Measurements from ENCODE around the gene SCYGR1. TPM values are rescaled to one million over a fixed set of nuclear protein-coding genes. Genes with fewer than 3 reads are reported as not detected.

The SCYGR1 gene
- total RNA-seq, 4 donors from 2014 or later, result not detected

DNA sequence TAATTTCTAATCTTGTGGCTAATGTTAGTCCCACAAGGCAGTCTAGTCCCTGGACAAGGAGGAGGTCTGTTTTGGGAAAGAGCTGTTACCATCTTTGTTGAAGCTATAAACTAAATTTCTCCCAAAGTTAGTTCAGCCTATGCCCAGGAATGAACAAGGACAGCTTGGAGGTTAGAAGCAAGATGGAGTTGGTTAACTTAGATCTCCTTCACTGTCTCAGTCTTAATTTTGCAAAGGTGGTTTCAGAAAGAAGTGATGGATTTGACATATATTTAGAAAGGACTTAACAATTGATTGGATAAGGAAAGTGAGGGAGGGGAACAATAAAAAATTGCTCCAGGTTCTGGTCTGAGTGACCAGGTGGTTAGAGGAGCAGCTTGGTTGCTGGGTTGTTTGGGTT is 14.6 kb upstream of the SCYGR1 start:
- TF ChIP-seq EP300 (IDR thresholded peaks at IDR 0.05) (no peak), POLR2AphosphoS5 (IDR thresholded peaks at IDR 0.05) (no peak), POLR2A (IDR thresholded peaks at IDR 0.05) (no peak)
- TF ChIP-seq, protein P1, sequence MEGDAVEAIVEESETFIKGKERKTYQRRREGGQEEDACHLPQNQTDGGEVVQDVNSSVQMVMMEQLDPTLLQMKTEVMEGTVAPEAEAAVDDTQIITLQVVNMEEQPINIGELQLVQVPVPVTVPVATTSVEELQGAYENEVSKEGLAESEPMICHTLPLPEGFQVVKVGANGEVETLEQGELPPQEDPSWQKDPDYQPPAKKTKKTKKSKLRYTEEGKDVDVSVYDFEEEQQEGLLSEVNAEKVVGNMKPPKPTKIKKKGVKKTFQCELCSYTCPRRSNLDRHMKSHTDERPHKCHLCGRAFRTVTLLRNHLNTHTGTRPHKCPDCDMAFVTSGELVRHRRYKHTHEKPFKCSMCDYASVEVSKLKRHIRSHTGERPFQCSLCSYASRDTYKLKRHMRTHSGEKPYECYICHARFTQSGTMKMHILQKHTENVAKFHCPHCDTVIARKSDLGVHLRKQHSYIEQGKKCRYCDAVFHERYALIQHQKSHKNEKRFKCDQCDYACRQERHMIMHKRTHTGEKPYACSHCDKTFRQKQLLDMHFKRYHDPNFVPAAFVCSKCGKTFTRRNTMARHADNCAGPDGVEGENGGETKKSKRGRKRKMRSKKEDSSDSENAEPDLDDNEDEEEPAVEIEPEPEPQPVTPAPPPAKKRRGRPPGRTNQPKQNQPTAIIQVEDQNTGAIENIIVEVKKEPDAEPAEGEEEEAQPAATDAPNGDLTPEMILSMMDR (IDR thresholded peaks at IDR 0.05), result no peak
- Histone ChIP-seq H3K27me3 (no peaks in the 10 kb centered on the region), H3K36me3 (no peaks in the 10 kb centered on the region), H3K4me1 (peaks cover 0 to 19% (median 5%) of the 10 kb centered on the region in 3 donors), H3K4me3 (no peak overlapping the region), H3K27ac (no peak overlapping the region), H3K9me3 (no peaks in the 10 kb centered on the region)
- no peak for ATAC-seq

DNA sequence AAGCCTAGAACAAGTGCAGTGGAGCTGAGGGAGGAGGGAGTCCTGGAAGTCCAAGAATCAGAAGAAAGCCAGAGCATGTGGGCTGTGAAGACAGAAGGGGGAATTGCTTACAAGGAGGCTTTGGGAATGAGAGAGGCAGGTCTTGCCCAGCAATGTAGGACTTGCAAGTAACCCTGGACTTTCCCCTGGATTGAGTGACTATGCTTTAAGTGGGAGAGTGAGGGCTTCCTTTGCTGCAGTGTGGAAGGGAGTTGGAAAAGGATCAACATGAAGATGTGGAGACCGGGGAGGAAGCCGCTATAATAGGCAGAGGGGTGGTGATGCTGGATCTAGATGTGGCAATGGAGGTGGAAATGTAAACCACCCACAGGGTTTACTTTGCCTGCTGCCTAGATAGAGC is 13.8 kb upstream of the SCYGR1 start:
- Histone ChIP-seq H3K27me3 (no peaks in the 10 kb centered on the region), H3K4me3 (no peak overlapping the region), H3K9me3 (no peaks in the 10 kb centered on the region), H3K4me1 (peaks cover 0 to 11% (median 4%) of the 10 kb centered on the region in 3 donors), H3K36me3 (no peaks in the 10 kb centered on the region), H3K27ac (no peak overlapping the region)
- WGBS, 2 donors (ENCODE audit: low coverage in 1 of 2), result 32 to 93% methylated on average over 2 of the region's 2 CpGs
- TF ChIP-seq, protein P1 (IDR thresholded peaks at IDR 0.05), result no peak
- no peak for TF ChIP-seq POLR2AphosphoS5 (IDR thresholded peaks at IDR 0.05)
- TF ChIP-seq EP300 (IDR thresholded peaks at IDR 0.05), result no peak
- TF ChIP-seq POLR2A (IDR thresholded peaks at IDR 0.05), result no peak
- ATAC-seq, result no peak

DNA sequence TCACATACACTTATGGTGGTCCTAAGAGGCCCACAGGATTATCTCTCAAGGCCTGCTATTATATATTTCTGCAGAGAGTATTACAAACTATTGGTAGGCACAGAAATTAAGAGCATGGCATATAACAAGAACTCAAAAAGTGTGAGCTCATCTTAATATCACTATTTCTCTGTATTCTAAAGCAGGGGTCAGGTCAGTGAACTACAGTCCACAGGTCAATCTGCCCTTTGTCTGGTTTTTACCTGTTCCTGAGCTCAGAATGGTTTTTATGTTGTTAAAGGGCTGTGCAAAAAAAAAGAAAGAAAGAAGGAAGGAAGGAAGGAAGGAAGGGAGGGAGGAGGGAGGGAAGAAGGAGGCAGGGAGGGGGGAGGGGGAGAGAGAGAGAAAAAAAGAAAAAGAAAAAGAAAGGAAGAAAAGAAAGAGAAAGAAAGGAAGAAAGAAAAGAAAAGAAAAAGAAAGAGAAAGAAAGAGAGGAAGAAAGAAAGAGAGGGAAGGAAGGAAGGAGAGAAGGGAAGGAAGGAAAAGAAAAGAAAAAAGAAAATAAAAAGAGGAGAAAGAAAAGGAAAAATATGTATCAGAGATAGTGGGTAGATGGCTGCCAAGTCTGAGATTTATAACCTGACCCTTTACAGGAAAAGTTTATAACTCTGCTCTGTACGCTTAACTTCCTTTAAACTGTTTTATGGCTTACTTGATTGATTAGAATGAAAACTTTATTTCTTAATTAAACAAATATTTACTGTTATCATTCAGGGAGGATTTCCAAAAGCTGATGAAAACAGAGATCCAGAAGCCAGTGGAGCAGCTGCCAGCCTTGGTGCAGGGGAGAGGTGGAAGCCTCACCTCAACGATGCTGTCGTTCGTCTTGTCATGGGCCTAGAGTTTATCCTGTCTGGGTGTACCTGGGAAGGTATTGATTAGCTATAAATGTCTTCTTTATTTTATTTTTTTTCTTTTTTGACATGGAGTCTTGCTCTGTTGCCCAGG is 11.2 kb upstream of the SCYGR1 start:
- H3K4me3 ChIP-seq, result no peak overlapping the region
- H3K9me3 ChIP-seq, result no peaks in the 10 kb centered on the region
- WGBS, 2 donors (ENCODE audit: low coverage in 1 of 2), result 59 to 70% methylated on average over 4 of the region's 4 CpGs
- no peaks in the 10 kb centered on the region for H3K27me3 ChIP-seq
- no peak for ATAC-seq
- H3K4me1 ChIP-seq, result no peaks in the 10 kb centered on the region
- H3K36me3 ChIP-seq, result no peaks in the 10 kb centered on the region
- H3K27ac ChIP-seq, result no peak overlapping the region
- TF ChIP-seq POLR2A (IDR thresholded peaks at IDR 0.05) (no peak), EP300 (IDR thresholded peaks at IDR 0.05) (no peak), POLR2AphosphoS5 (IDR thresholded peaks at IDR 0.05) (no peak)
- TF ChIP-seq, protein P1 (IDR thresholded peaks at IDR 0.05), result no peak

DNA sequence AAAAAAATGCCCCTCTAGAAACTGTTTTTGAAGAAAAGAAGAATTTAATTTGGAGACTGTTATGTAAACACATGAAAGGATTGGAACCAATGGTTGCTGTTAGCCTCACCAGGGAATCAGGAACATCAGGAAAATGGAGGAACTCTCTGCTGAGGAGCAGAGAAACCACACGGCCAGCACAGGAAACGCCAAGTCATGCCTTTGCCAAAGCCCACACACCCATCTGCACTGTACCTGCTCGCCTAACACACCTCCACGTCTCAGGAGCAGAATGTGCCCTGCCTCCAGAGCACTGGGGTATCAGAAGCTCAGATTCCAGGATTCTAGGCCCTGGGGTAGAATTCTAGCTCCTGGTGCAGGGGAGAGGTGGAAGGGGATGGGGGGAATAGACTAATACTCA is 9.8 kb upstream of the SCYGR1 start:
- no peaks in the 10 kb centered on the region for H3K27me3 ChIP-seq
- no peak for ATAC-seq
- 57 to 68% methylated on average over 4 of the region's 4 CpGs for WGBS, 2 donors (ENCODE audit: low coverage in 1 of 2)
- H3K9me3 ChIP-seq, result no peaks in the 10 kb centered on the region
- no peak overlapping the region for H3K4me3 ChIP-seq
- no peak overlapping the region for H3K27ac ChIP-seq
- H3K36me3 ChIP-seq, result no peaks in the 10 kb centered on the region
- TF ChIP-seq EP300 (IDR thresholded peaks at IDR 0.05) (no peak), POLR2A (IDR thresholded peaks at IDR 0.05) (no peak)
- TF ChIP-seq, protein P1 (IDR thresholded peaks at IDR 0.05), result no peak
- no peaks in the 10 kb centered on the region for H3K4me1 ChIP-seq

DNA sequence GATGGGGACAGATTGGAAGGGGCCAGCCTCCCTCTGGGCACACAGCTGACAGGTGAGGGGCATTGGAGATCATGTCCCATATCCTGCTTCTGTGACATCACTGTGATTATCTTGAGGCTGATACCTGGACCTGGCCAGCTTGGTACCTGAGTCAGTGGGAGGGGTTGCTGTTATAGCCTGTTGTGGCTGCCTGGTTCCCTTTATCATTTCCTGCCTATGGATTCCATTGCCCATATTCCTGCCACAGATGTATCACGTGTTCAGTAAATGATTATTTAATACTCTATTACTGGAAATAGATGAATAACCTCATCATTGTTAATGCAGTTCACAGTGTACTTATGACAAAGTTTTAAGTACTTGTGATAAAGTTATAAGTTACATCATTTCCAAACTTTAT is 7.8 kb upstream of the SCYGR1 start:
- TF ChIP-seq POLR2AphosphoS5 (IDR thresholded peaks at IDR 0.05), result no peak
- no peak for TF ChIP-seq POLR2A (IDR thresholded peaks at IDR 0.05)
- no peak for TF ChIP-seq EP300 (IDR thresholded peaks at IDR 0.05)
- TF ChIP-seq, protein P1 (IDR thresholded peaks at IDR 0.05), result no peak
- no peak for ATAC-seq
- Histone ChIP-seq H3K36me3 (no peaks in the 10 kb centered on the region), H3K4me3 (no peak overlapping the region), H3K27ac (no peak overlapping the region), H3K9me3 (no peaks in the 10 kb centered on the region), H3K27me3 (no peaks in the 10 kb centered on the region), H3K4me1 (no peaks in the 10 kb centered on the region)
- WGBS, 2 donors (ENCODE audit: low coverage in 1 of 2), result 50 to 55% methylated on average over 1 of the region's 1 CpG

Data from gastroesophageal sphincter (tissue), 4 donors.